ENCODE data around the gene FCRL6. TPM values are rescaled to one million over a fixed set of nuclear protein-coding genes. Genes with fewer than 3 reads are reported as not detected.

FCRL6 gene
- total RNA-seq, 1 experiment from 2014 or later: not detected

GRCh38 chr1:159804924-159805323, 2.8 kb downstream of the FCRL6 start:
- intact Hi-C loops (cut with micrococcal nuclease; ENCODE audit: unreplicated experiment): no loop called here
- Histone ChIP-seq H3K4me3 (ENCODE audit: low read depth, low read length) (no peak overlapping the region), H3K27me3 (replicated peaks; ENCODE audit: control insufficient read depth, insufficient read depth, low read length) (no peaks in the 10 kb centered on the region), H3K4me1 (no peaks in the 10 kb centered on the region), H3K9me3 (no peaks in the 10 kb centered on the region), H3K36me3 (ENCODE audit: control insufficient read depth, insufficient read depth, low read length) (no peaks in the 10 kb centered on the region)
- peaks cover 12% of the 10 kb centered on the region for H3K27me3 Mint-ChIP-seq (ENCODE audit: insufficient read depth, unreplicated experiment)
- no TSS peak for BruUV-seq (replicated peaks)
- H3K4me1 Mint-ChIP-seq (ENCODE audit: low read depth, unreplicated experiment): no peaks in the 10 kb centered on the region
- CTCF ChIA-PET: interaction anchor here (0.7 to 2.1 kb wide), 2 partner anchors 88 to 203 kb away, joined by 3 to 9 read pairs; no protein-coding TSS in a partner anchor
- no peak for TF ChIP-seq CTCF (IDR thresholded peaks at IDR 0.05; ENCODE audit: insufficient read depth in 1 of 2, low read depth in 1 of 2, low read length in 1 of 2, severe bottlenecking in 1 of 2, unreplicated experiment in 1 of 2)
- no peaks in the 10 kb centered on the region for H3K9me3 Mint-ChIP-seq (ENCODE audit: unreplicated experiment)
- POLR2A ChIA-PET: no interaction called here
- no peaks in the 10 kb centered on the region for H3K36me3 Mint-ChIP-seq (ENCODE audit: insufficient read depth, unreplicated experiment)
- H3K27ac Mint-ChIP-seq (ENCODE audit: unreplicated experiment): no peak overlapping the region
- no peak for DNase-seq
- H3K4me3 Mint-ChIP-seq (ENCODE audit: unreplicated experiment): no peak overlapping the region

- H3K9me3 Mint-ChIP-seq (ENCODE audit: unreplicated experiment): no peaks in the 10 kb centered on the region
- Histone ChIP-seq H3K9me3 (no peaks in the 10 kb centered on the region), H3K27me3 (replicated peaks; ENCODE audit: control insufficient read depth, insufficient read depth, low read length) (no peaks in the 10 kb centered on the region), H3K4me1 (no peaks in the 10 kb centered on the region), H3K4me3 (ENCODE audit: low read depth, low read length) (no peak overlapping the region), H3K36me3 (ENCODE audit: control insufficient read depth, insufficient read depth, low read length) (no peaks in the 10 kb centered on the region)
- H3K36me3 Mint-ChIP-seq (ENCODE audit: insufficient read depth, unreplicated experiment): no peaks in the 10 kb centered on the region
- H3K27ac Mint-ChIP-seq (ENCODE audit: unreplicated experiment): no peak overlapping the region
- DNase-seq: no peak
- POLR2A ChIA-PET: no interaction called here
- H3K4me3 Mint-ChIP-seq (ENCODE audit: unreplicated experiment): no peak overlapping the region
- BruUV-seq (replicated peaks): no TSS peak
- no peak for TF ChIP-seq CTCF (IDR thresholded peaks at IDR 0.05; ENCODE audit: insufficient read depth in 1 of 2, low read depth in 1 of 2, low read length in 1 of 2, severe bottlenecking in 1 of 2, unreplicated experiment in 1 of 2)
- CTCF ChIA-PET: interaction anchor here (1.3 kb wide), 1 partner anchor 17 kb away, joined by 3 read pairs; no protein-coding TSS in a partner anchor
- H3K27me3 Mint-ChIP-seq (ENCODE audit: insufficient read depth, unreplicated experiment): peaks cover 3% of the 10 kb centered on the region
- no peaks in the 10 kb centered on the region for H3K4me1 Mint-ChIP-seq (ENCODE audit: low read depth, unreplicated experiment)
- intact Hi-C loops (cut with micrococcal nuclease; ENCODE audit: unreplicated experiment): no loop called here
These were observed 13.8 kb downstream of the FCRL6 start for GRCh38 chr1:159815926-159816325.

- Mint-ChIP-seq H3K9me3 (ENCODE audit: unreplicated experiment) (no peaks in the 10 kb centered on the region), H3K36me3 (ENCODE audit: insufficient read depth, unreplicated experiment) (no peaks in the 10 kb centered on the region), H3K4me3 (ENCODE audit: unreplicated experiment) (no peak overlapping the region), H3K27me3 (ENCODE audit: insufficient read depth, unreplicated experiment) (peaks cover 3% of the 10 kb centered on the region), H3K4me1 (ENCODE audit: low read depth, unreplicated experiment) (no peaks in the 10 kb centered on the region), H3K27ac (ENCODE audit: unreplicated experiment) (no peak overlapping the region)
- TF ChIP-seq CTCF (IDR thresholded peaks at IDR 0.05; ENCODE audit: insufficient read depth in 1 of 2, low read depth in 1 of 2, low read length in 1 of 2, severe bottlenecking in 1 of 2, unreplicated experiment in 1 of 2): no peak
- BruUV-seq (replicated peaks): no TSS peak
- intact Hi-C loops (cut with micrococcal nuclease; ENCODE audit: unreplicated experiment): no loop called here
- CTCF ChIA-PET: interaction anchor here (0.9 kb wide), 1 partner anchor 19 kb away, joined by 4 read pairs; no protein-coding TSS in a partner anchor
- H3K4me1 ChIP-seq: no peaks in the 10 kb centered on the region
- H3K36me3 ChIP-seq (ENCODE audit: control insufficient read depth, insufficient read depth, low read length): no peaks in the 10 kb centered on the region
- no peaks in the 10 kb centered on the region for H3K9me3 ChIP-seq
- DNase-seq: peak in 1 of 2 experiments; percentile 14
- no peak overlapping the region for H3K4me3 ChIP-seq (ENCODE audit: low read depth, low read length)
- POLR2A ChIA-PET: no interaction called here
- H3K27me3 ChIP-seq (replicated peaks; ENCODE audit: control insufficient read depth, insufficient read depth, low read length): no peaks in the 10 kb centered on the region
These were observed 15.3 kb downstream of the FCRL6 start for GRCh38 chr1:159817276-159818041.

Measured in Caco-2 (cell line).